A549 treated with Hydrocortisone at 1 μM for 4 hours (cell line): ENCODE results near the gene OR51T1. TPM values are rescaled to one million over a fixed set of nuclear protein-coding genes. Genes with fewer than 3 reads are reported as not detected.

ENCODE experiments used
- total RNA-seq: library from RNA; stranded (reverse); fragments of 200-300 nt; extraction: Qiagen RNA extraction; gene quantifications from 5 replicates; pipeline ENCODE4 v1.2.3, GENCODE V29; 2022

Gene OR51T1
- not detected in 5 replicates for total RNA-seq

DNA sequence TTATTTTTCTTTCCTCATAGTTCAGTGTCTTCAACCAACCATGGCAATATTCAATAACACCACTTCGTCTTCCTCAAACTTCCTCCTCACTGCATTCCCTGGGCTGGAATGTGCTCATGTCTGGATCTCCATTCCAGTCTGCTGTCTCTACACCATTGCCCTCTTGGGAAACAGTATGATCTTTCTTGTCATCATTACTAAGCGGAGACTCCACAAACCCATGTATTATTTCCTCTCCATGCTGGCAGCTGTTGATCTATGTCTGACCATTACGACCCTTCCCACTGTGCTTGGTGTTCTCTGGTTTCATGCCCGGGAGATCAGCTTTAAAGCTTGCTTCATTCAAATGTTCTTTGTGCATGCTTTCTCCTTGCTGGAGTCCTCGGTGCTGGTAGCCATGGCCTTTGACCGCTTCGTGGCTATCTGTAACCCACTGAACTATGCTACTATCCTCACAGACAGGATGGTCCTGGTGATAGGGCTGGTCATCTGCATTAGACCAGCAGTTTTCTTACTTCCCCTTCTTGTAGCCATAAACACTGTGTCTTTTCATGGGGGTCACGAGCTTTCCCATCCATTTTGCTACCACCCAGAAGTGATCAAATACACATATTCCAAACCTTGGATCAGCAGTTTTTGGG is at the start of gene OR51T1:
Gene OR51T1 (plus strand): TSS at position 41 of the 641 bp plus-strand sequence. CDS start 0 bp downstream, at position 41.

DNA sequence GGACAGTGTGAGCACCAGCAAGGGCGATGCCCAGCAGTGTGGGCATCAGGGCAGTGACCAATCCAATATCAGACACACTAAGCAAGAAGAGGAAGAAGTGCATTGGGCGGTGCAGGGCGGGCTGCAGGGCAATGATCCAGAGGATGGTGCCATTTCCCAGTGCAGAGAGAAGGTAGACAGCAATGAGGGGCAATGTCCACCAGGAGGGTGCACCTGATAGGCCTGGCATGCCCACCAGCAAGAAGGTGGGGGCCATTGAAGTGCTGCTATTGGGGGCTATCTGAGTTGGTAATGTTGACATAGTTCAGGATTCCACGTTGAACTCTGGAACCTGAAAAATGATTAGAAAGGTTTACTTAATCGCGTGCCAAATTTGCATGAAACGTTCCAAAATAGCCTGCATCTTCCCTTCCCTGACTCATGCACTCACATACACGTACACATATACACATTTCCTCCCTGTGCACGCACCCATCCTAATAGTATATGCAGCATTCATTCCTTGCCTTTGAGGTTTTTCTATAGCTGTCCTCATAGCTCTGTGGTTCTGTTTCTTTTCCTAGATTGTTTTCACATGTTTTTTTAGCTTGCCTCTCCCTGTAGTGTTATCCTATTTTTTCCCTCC is 32.7 kb upstream of the OR51T1 start, which contains the start of gene OR51S1:
Gene OR51S1 (minus strand): TSS at position 301 of the 625 bp plus-strand sequence. CDS start 0 bp downstream, at position 301.

GRCh38 chr11:4903484-4903883 is 21.8 kb downstream of the OR51T1 start, which contains the start of gene OR51A7:
Gene OR51A7, plus strand, starts transcription at chr11:4903783. Its CDS starts 3,587 bp downstream, at chr11:4907370.

GRCh38 chr11:4919250-4919649 is 37.5 kb downstream of the OR51T1 start, which contains the start of gene OR51G2:
Gene OR51G2, minus strand, starts transcription at chr11:4919350. Its CDS starts 3,687 bp downstream, at chr11:4915663.

DNA sequence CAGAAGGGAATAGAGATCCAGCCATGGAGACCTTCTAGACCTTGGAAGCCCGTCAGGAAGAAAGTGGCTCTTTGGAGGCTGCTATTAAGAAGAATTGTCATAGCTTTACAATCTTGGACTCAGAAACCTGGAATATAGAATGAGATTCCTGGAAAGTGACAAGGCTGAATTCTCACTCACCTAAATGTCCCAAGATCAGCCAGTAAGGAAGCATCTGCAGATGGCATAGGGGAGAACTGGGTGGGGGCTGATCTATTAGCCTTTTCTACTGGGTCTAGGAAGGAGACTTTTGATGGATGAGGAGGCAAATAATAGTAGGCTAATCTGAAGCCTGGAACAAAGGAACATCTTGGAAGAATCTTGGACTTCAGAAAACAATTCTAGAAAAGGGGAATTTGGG is 42.5 kb downstream of the OR51T1 start, which contains the start of gene OR51G1:
Gene OR51G1 (minus strand): TSS at position 101 of the 400 bp plus-strand sequence. CDS start 0 bp downstream, at position 101.

Other genes starting within 250 kb of the OR51T1 start
- gene OR51D1, start 244.4 kb upstream of the OR51T1 start, total RNA-seq: not detected in 5 replicates
- gene OR51E1, start 237.9 kb upstream of the OR51T1 start, total RNA-seq: not detected in 5 replicates
- not detected in 5 replicates for gene OR51E2, start 184.0 kb upstream of the OR51T1 start, total RNA-seq
- gene MMP26, start 177.1 kb upstream of the OR51T1 start, total RNA-seq: not detected in 5 replicates
- not detected in 5 replicates for gene OR51F1, start 112.0 kb upstream of the OR51T1 start, total RNA-seq
- gene OR52R1, start 77.5 kb upstream of the OR51T1 start, total RNA-seq: not detected in 5 replicates
- gene OR51F2, start 60.6 kb upstream of the OR51T1 start, total RNA-seq: not detected in 5 replicates
- gene OR51S1, start 32.7 kb upstream of the OR51T1 start, total RNA-seq: not detected in 5 replicates
- not detected in 5 replicates for gene OR51A7, start 21.9 kb downstream of the OR51T1 start, total RNA-seq
- not detected in 5 replicates for gene OR51G2, start 37.5 kb downstream of the OR51T1 start, total RNA-seq
- not detected in 5 replicates for gene OR51G1, start 42.4 kb downstream of the OR51T1 start, total RNA-seq
- gene OR51A4, start 65.7 kb downstream of the OR51T1 start, total RNA-seq: not detected in 5 replicates
- not detected in 5 replicates for gene OR51A2, start 73.8 kb downstream of the OR51T1 start, total RNA-seq
- not detected in 5 replicates for gene OR51L1, start 113.0 kb downstream of the OR51T1 start, total RNA-seq
- gene OR52J3, start 164.6 kb downstream of the OR51T1 start, total RNA-seq: not detected in 5 replicates
- not detected in 5 replicates for gene OR52E2, start 177.7 kb downstream of the OR51T1 start, total RNA-seq
- not detected in 5 replicates for gene OR52E1, start 187.7 kb downstream of the OR51T1 start, total RNA-seq